Common myeloid progenitor, CD34-positive (primary cell): Measurements from ENCODE around the gene GLT6D1.
"Not testable (repeated sequence)": the region's sequence is repeated elsewhere in the genome, so short reads cannot be mapped to it uniquely, and the experiment has no call there.

ENCODE experiments used
- CTCF ChIA-PET: fragments of 350-600 bp; sonication (Branson Sonifier 250); formaldehyde crosslinking; loops from one replicate; lab custom pipeline; 2021; ENCODE audit warnings: antibody characterized with exemption; lab: Charles Lee
- POLR2A ChIA-PET: fragments of 350-600 bp; sonication (Branson Sonifier 250); formaldehyde crosslinking; loops from one replicate; lab custom pipeline; 2021; ENCODE audit warnings: antibody characterized with exemption; lab: Charles Lee
- DNase-seq, 3 donors: peaks; one replicate each; pipeline versions ENCODE4 v3.0.0 to v3.0.0-alpha.2; 2013
- H3K27ac ChIP-seq, 2 experiments: 1 replicate in 1 of 2; 2 replicates in 1 of 2; pipeline ENCODE4 v1.7.0; 2013; ENCODE audit warnings: inconsistent platforms in 2 of 2, low read length in 2 of 2, mild to moderate bottlenecking in 2 of 2, low read depth in 1 of 2, moderate library complexity in 1 of 2; ENCODE audit not compliant: severe bottlenecking in 2 of 2, insufficient read depth in 1 of 2, poor library complexity in 1 of 2
- H3K27me3 ChIP-seq, 5 experiments: replicated peaks in 2 of 5; 1 replicate in 3 of 5; 2 replicates in 2 of 5; pipeline versions ENCODE4 v1.6.1 to v1.7.0; 2013; ENCODE audit warnings: low read length in 4 of 5, mild to moderate bottlenecking in 2 of 5, moderate library complexity in 2 of 5, inconsistent platforms in 1 of 5; ENCODE audit not compliant: insufficient read depth in 5 of 5, control insufficient read depth in 4 of 5
- H3K36me3 ChIP-seq, 4 experiments: 1 replicate in 2 of 4; 2 replicates in 2 of 4; pipeline versions ENCODE4 v1.6.1 to v1.7.0; 2013; ENCODE audit warnings: low read length in 3 of 4, control low read depth in 1 of 4, mild to moderate bottlenecking in 1 of 4; ENCODE audit not compliant: control insufficient read depth in 4 of 4, insufficient read depth in 4 of 4
- H3K4me1 ChIP-seq, 4 experiments: 1 replicate in 3 of 4; 2 replicates in 1 of 4; pipeline versions ENCODE4 v1.6.1 to v1.7.1; 2013; ENCODE audit warnings: low read length in 3 of 4, mild to moderate bottlenecking in 3 of 4, control low read depth in 1 of 4, inconsistent platforms in 1 of 4, moderate library complexity in 1 of 4; ENCODE audit not compliant: control insufficient read depth in 4 of 4, insufficient read depth in 4 of 4; ENCODE audit errors: control extremely low read depth in 1 of 4
- H3K4me3 ChIP-seq, 7 experiments: 1 replicate in 4 of 7; 2 replicates in 3 of 7; pipeline versions ENCODE4 v1.5.1 to v1.7.0; 2013; ENCODE audit warnings: mild to moderate bottlenecking in 7 of 7, low read length in 6 of 7, moderate library complexity in 6 of 7, inconsistent platforms in 2 of 7, low read depth in 2 of 7, control low read depth in 1 of 7; ENCODE audit not compliant: insufficient read depth in 4 of 7, control insufficient read depth in 1 of 7; ENCODE audit errors: extremely low read depth in 1 of 7
- H3K9me3 ChIP-seq, 5 experiments: 1 replicate in 4 of 5; 2 replicates in 1 of 5; pipeline versions ENCODE4 v1.6.1 to v1.7.1; 2013; ENCODE audit warnings: low read length in 4 of 5, mild to moderate bottlenecking in 2 of 5, inconsistent platforms in 1 of 5, low read depth in 1 of 5, moderate library complexity in 1 of 5; ENCODE audit not compliant: control insufficient read depth in 4 of 5, insufficient read depth in 2 of 5; ENCODE audit errors: control extremely low read depth in 1 of 5
- WGBS: methylation state at CpG from one replicate; pipeline ENCODE4 v1.1.5; 2013; ENCODE audit not compliant: insufficient coverage; 5-methylcytosine and 5-hydroxymethylcytosine counted together

Gene GLT6D1

DNA sequence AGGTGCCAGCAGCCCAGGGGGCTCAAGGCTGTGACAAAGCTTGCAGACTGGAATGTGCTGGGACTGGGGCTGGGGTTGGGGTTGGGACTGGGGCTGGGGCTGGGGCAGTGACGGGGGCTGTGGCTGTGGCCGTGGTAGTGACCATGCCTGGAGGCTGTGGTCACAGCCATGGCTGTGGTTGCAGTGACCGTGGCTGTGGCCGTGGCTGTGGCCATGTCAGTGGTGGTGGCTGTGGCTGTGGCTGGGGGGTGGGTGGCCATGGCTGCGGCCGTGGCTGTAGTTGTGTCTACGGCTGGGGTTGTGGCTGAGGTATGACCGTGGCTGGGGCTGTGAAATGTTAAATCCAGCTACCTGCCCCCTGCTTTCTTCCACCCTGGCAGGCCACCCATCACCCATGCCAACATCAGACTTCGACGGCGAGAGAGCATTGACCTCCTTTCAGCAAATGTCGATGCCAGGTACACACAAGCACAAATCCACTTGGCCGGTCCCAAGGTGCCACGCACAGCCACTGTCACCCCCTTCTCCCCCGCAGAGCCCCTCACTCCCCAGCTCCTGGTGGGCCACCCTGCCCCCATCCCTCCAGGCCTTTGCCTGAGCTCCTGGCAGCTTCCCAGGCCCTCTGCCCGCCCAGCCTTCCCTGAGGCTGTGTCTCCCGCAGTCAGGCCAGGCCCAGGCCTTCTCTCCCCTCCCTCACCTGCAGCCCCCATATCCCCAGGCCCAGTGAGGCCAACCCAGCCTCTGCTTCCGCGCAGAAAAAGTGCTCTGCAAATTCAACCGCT is 39.1 kb upstream of the GLT6D1 start:
- POLR2A ChIA-PET, result no interaction called here
- Histone ChIP-seq H3K4me3 (no peak overlapping the region), H3K27me3 (peaks cover 0 to 20% (median 0%) of the 10 kb centered on the region in 5 experiments), H3K9me3 (peaks cover 0 to 2% (median 0%) of the 10 kb centered on the region in 5 experiments), H3K4me1 (no peaks in the 10 kb centered on the region), H3K36me3 (no peaks in the 10 kb centered on the region), H3K27ac (no peak overlapping the region)
- 95% methylated on average over 18 of the region's 20 CpGs for WGBS
- no peak for DNase-seq
- CTCF ChIA-PET, result no interaction called here

DNA sequence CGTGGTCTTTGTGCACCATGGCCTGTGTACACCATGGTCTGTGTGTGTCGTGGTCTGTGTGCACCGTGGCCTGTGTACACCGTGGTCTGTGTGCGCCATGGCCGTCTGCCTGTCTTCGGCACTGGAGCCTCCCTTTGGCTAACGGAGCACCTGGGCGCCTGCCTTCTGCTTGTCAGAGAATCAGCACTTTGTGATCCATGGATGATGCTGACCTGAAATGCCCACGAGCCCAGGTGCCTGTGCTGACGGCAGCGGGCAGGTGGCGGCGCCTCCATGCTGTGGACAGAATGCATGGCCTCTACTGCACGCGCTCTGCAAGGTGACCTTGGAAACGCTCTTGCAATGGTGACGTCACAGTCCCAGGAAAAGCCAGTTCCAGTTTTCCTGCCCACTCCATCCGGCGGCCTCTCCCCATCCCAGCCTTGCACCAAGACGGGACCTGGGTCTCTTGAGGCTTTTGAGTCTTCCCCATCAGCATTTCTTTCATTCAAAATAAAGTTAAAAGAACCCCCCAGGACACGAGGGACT is 38.4 kb upstream of the GLT6D1 start:
- Histone ChIP-seq H3K9me3 (peaks cover 0 to 2% (median 0%) of the 10 kb centered on the region in 5 experiments), H3K27me3 (peaks cover 0 to 25% (median 0%) of the 10 kb centered on the region in 5 experiments), H3K4me1 (no peaks in the 10 kb centered on the region), H3K4me3 (no peak overlapping the region), H3K27ac (no peak overlapping the region), H3K36me3 (no peaks in the 10 kb centered on the region)
- 92% methylated on average over 22 of the region's 22 CpGs for WGBS
- CTCF ChIA-PET, result no interaction called here
- POLR2A ChIA-PET, result no interaction called here
- no peak for DNase-seq

DNA sequence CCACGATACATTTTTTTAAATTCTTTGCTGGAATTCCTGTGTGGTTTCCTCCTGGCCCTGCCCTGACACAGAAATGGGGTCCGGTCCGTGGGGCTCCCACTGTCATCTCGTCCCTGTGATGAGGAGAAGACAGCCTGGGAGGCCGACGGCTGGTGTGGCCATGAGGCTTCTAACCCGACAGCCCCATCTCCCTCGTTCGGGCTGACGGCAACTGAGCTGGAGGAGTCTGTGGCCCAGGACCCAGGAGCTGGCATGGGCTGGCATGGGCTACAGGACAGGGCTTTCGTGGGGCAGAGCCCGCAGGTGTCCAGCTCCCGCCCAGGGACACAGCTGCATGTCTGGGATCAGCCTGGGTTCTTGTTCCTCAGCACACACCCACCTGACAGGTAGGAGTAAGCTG is 37.6 kb upstream of the GLT6D1 start:
- WGBS, result 87% methylated on average over 13 of the region's 13 CpGs
- ChIA-PET CTCF (no interaction called here), POLR2A (no interaction called here)

DNA sequence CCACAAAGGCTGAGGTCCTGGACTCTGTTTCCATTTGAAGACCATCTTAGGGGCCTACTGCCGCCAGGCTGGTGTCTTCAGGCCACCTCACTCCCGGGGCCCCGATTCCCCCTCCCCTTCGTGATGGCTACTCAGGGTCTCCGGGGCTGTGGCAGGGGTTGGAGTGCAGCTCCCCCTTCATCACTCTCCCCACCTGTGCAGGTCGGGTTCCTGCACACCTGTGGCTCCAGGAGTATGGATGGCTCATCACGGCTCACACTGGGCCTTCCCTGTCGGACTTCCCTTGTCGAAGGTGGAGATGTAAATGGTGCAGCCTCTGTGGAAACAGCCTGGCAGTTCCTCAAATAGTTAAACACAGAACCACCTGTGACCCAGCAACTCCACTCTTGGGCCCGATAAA is 35.6 kb upstream of the GLT6D1 start:
- Histone ChIP-seq H3K36me3 (no peaks in the 10 kb centered on the region), H3K27ac (no peak overlapping the region), H3K4me3 (no peak overlapping the region), H3K4me1 (no peaks in the 10 kb centered on the region), H3K9me3 (peaks cover 0 to under 1% (median 0%) of the 10 kb centered on the region in 5 experiments), H3K27me3 (peaks cover 0 to 17% (median 0%) of the 10 kb centered on the region in 5 experiments)
- WGBS, result 84% methylated on average over 9 of the region's 10 CpGs
- DNase-seq, result no peak
- POLR2A ChIA-PET, result no interaction called here
- CTCF ChIA-PET, result no interaction called here

More for the DNA sequence above, 37.6 kb upstream of the GLT6D1 start:
- H3K4me3 ChIP-seq, result no peak overlapping the region
- no peak for DNase-seq
- peaks cover 0 to 2% (median 0%) of the 10 kb centered on the region in 5 experiments for H3K9me3 ChIP-seq
- peaks cover 0 to 24% (median 0%) of the 10 kb centered on the region in 5 experiments for H3K27me3 ChIP-seq
- H3K4me1 ChIP-seq, result no peaks in the 10 kb centered on the region
- no peak overlapping the region for H3K27ac ChIP-seq
- H3K36me3 ChIP-seq, result no peaks in the 10 kb centered on the region

DNA sequence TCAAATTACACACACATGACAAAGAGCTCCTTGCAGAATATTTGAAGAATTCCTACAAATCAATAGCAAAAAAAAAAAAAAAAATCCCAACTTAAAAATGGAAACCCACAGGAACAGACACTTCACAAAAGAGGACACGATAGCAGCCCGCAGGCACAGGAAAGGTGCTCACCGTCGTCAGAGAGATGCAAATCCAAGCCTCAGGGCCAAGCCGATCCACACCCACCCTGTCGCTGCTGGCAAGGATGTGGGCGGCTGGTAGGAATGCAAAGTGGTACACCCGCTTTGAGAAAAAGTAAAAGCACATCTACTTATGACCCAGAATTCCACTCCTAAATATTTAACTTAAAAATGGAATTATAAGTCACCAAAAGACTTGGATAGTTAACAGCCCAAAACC is 34.6 kb upstream of the GLT6D1 start:
- CTCF ChIA-PET, result no interaction called here
- H3K27me3 ChIP-seq, result peaks cover 0 to 17% (median 0%) of the 10 kb centered on the region in 5 experiments
- no peak for DNase-seq
- no peak overlapping the region for H3K4me3 ChIP-seq
- no peaks in the 10 kb centered on the region for H3K4me1 ChIP-seq
- POLR2A ChIA-PET, result no interaction called here
- H3K9me3 ChIP-seq, result peaks cover 0 to 3% (median 0%) of the 10 kb centered on the region in 5 experiments
- 88% methylated on average over 7 of the region's 8 CpGs for WGBS
- no peaks in the 10 kb centered on the region for H3K36me3 ChIP-seq
- no peak overlapping the region for H3K27ac ChIP-seq

DNA sequence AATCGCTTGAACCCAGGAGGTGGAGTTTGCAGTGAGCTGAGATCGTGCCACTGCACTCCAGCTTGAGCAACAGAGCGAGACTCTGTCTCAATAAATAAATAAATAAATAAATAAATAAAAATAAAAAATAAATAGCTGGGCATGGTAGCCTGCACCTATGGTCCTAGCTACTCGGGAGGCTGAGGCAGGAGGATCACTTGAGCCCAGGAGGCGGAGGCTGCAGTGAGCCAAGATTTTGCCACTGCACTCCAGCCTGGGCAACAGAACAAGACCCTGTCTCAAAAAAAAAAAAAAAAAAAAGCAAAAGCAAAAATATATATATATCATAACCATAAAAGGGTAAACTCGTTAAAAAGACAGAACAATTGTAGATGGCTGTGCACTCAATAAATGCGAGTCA is 33.4 kb upstream of the GLT6D1 start:
- CTCF ChIA-PET, result interaction anchor here (1.0 kb wide), 1 partner anchor 74 kb away, joined by 3 read pairs; no protein-coding TSS in a partner anchor
- 100% methylated on average over 2 of the region's 7 CpGs for WGBS

DNA sequence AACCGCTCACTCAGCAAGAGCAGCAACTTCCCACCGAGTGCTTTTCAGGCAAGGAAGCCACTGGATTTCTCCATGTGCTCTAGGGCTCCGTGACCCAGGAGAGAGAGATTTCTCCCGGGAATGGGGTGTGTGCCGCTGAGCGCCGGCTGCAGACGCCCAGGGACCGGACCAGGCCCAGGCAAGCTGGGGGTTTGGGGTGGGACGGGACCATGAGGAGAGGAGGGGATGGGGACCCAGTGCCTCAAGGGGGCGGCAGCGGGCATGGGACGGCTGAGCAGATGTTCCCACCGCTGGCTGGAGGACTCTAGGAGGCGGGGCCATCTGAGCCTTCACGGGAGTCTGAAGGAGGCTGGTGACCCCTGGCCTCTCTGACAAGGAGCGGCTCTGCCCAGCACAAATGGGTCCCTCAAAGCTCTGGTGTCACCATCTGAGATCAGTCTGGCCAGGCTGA is 32.3 kb upstream of the GLT6D1 start:
- Histone ChIP-seq H3K27ac (no peak overlapping the region), H3K27me3 (peaks cover 0 to 17% (median 0%) of the 10 kb centered on the region in 5 experiments), H3K4me3 (no peak overlapping the region), H3K9me3 (peaks cover 0 to 3% (median 0%) of the 10 kb centered on the region in 5 experiments), H3K36me3 (no peaks in the 10 kb centered on the region), H3K4me1 (no peaks in the 10 kb centered on the region)
- no peak for DNase-seq
- ChIA-PET POLR2A (no interaction called here), CTCF (no interaction called here)
- 66% methylated on average over 17 of the region's 17 CpGs for WGBS

More for the DNA sequence above, 33.4 kb upstream of the GLT6D1 start:
- H3K36me3 ChIP-seq, H3K4me1 ChIP-seq, H3K4me3 ChIP-seq, DNase-seq, H3K9me3 ChIP-seq, H3K27ac ChIP-seq, POLR2A ChIA-PET: not testable (repeated sequence)
- H3K27me3 ChIP-seq, result peaks cover 0 to 17% (median 0%) of the 10 kb centered on the region in 5 experiments
